ENCODE data around the gene NUP62.
A peak's percentile ranks its signal among the peaks of the same experiment; 100 is the strongest.
"Not testable (repeated sequence)": the region's sequence is repeated elsewhere in the genome, so short reads cannot be mapped to it uniquely, and the experiment has no call there.

NUP62 gene

GRCh38 chr19:49951806-49952478, 22.6 kb upstream of the NUP62 start:
- no peak overlapping the region for H3K27ac ChIP-seq (ENCODE audit: low read depth, low read length)
- peaks cover 15% of the 10 kb centered on the region for H3K4me1 ChIP-seq (ENCODE audit: control insufficient read depth, insufficient read depth, low read length)
- no peak overlapping the region for H3K4me3 ChIP-seq (ENCODE audit: low read depth, low read length)
- H3K27me3 ChIP-seq (ENCODE audit: control insufficient read depth, insufficient read depth, low read length), result no peaks in the 10 kb centered on the region; the same call in 1 of the 2 replicates
- no peak overlapping the region for H3K9ac ChIP-seq (ENCODE audit: low read length)
- H3K9me3 ChIP-seq (ENCODE audit: control insufficient read depth, insufficient read depth, low read depth, low read length), result peaks cover 2% of the 10 kb centered on the region
- no peaks in the 10 kb centered on the region for H3K36me3 ChIP-seq (ENCODE audit: control insufficient read depth, insufficient read depth, low read length)

GRCh38 chr19:49950956-49951526, 21.7 kb upstream of the NUP62 start:
- no peaks in the 10 kb centered on the region; the same call in 1 of the 2 replicates for H3K27me3 ChIP-seq (ENCODE audit: control insufficient read depth, insufficient read depth, low read length)
- no peak overlapping the region for H3K27ac ChIP-seq (ENCODE audit: low read depth, low read length)
- H3K9me3 ChIP-seq (ENCODE audit: control insufficient read depth, insufficient read depth, low read depth, low read length), result peaks cover 2% of the 10 kb centered on the region
- no peaks in the 10 kb centered on the region for H3K36me3 ChIP-seq (ENCODE audit: control insufficient read depth, insufficient read depth, low read length)
- no peak overlapping the region for H3K4me3 ChIP-seq (ENCODE audit: low read depth, low read length)
- H3K9ac ChIP-seq (ENCODE audit: low read length), result no peak overlapping the region
- H3K4me1 ChIP-seq (ENCODE audit: control insufficient read depth, insufficient read depth, low read length), result peaks cover 11% of the 10 kb centered on the region

- no peak overlapping the region for H3K27ac ChIP-seq (ENCODE audit: low read depth, low read length)
- no peak overlapping the region for H3K9ac ChIP-seq (ENCODE audit: low read length)
- no peak overlapping the region for H3K4me3 ChIP-seq (ENCODE audit: low read depth, low read length)
- H3K36me3 ChIP-seq (ENCODE audit: control insufficient read depth, insufficient read depth, low read length), result no peaks in the 10 kb centered on the region
- peaks cover 11% of the 10 kb centered on the region for H3K4me1 ChIP-seq (ENCODE audit: control insufficient read depth, insufficient read depth, low read length)
- H3K27me3 ChIP-seq (ENCODE audit: control insufficient read depth, insufficient read depth, low read length), result no peaks in the 10 kb centered on the region; the same call in 1 of the 2 replicates
- H3K9me3 ChIP-seq (ENCODE audit: control insufficient read depth, insufficient read depth, low read depth, low read length), result peaks cover 2% of the 10 kb centered on the region
Observed at GRCh38 chr19:49950590-49950948, 21.3 kb upstream of the NUP62 start.

GRCh38 chr19:49949742-49950589, 20.7 kb upstream of the NUP62 start:
- H3K27me3 ChIP-seq (ENCODE audit: control insufficient read depth, insufficient read depth, low read length), result no peaks in the 10 kb centered on the region; the same call in 1 of the 2 replicates

GRCh38 chr19:49946415-49946814, 17.1 kb upstream of the NUP62 start:
- Histone ChIP-seq H3K9me3 (ENCODE audit: control insufficient read depth, insufficient read depth, low read depth, low read length) (no peaks in the 10 kb centered on the region), H3K36me3 (ENCODE audit: control insufficient read depth, insufficient read depth, low read length) (no peaks in the 10 kb centered on the region)

More at GRCh38 chr19:49949742-49950589, 20.7 kb upstream of the NUP62 start:
- Histone ChIP-seq H3K36me3 (ENCODE audit: control insufficient read depth, insufficient read depth, low read length) (no peaks in the 10 kb centered on the region), H3K9ac (ENCODE audit: low read length) (no peak overlapping the region), H3K27ac (ENCODE audit: low read depth, low read length) (no peak overlapping the region), H3K9me3 (ENCODE audit: control insufficient read depth, insufficient read depth, low read depth, low read length) (peaks cover 2% of the 10 kb centered on the region), H3K4me3 (ENCODE audit: low read depth, low read length) (no peak overlapping the region), H3K4me1 (ENCODE audit: control insufficient read depth, insufficient read depth, low read length) (peaks cover 11% of the 10 kb centered on the region)

GRCh38 chr19:49944567-49944966, 15.3 kb upstream of the NUP62 start:
- H3K4me3 ChIP-seq (ENCODE audit: low read depth, low read length); H3K4me1 ChIP-seq (ENCODE audit: control insufficient read depth, insufficient read depth, low read length); H3K9ac ChIP-seq (ENCODE audit: low read length); H3K9me3 ChIP-seq (ENCODE audit: control insufficient read depth, insufficient read depth, low read depth, low read length); H3K36me3 ChIP-seq (ENCODE audit: control insufficient read depth, insufficient read depth, low read length); H3K27ac ChIP-seq (ENCODE audit: low read depth, low read length); H3K27me3 ChIP-seq (ENCODE audit: control insufficient read depth, insufficient read depth, low read length): not testable (repeated sequence)

More at GRCh38 chr19:49946415-49946814, 17.1 kb upstream of the NUP62 start:
- no peaks in the 10 kb centered on the region; the same call in 1 of the 2 replicates for H3K27me3 ChIP-seq (ENCODE audit: control insufficient read depth, insufficient read depth, low read length)
- H3K27ac ChIP-seq (ENCODE audit: low read depth, low read length), result no peak overlapping the region
- no peaks in the 10 kb centered on the region for H3K4me1 ChIP-seq (ENCODE audit: control insufficient read depth, insufficient read depth, low read length)
- H3K9ac ChIP-seq (ENCODE audit: low read length), result no peak overlapping the region
- no peak overlapping the region for H3K4me3 ChIP-seq (ENCODE audit: low read depth, low read length)

GRCh38 chr19:49940482-49940791, 11.1 kb upstream of the NUP62 start:
- H3K9me3 ChIP-seq (ENCODE audit: control insufficient read depth, insufficient read depth, low read depth, low read length), result no peaks in the 10 kb centered on the region
- no peak overlapping the region for H3K9ac ChIP-seq (ENCODE audit: low read length)
- no peaks in the 10 kb centered on the region; the same call in 1 of the 2 replicates for H3K27me3 ChIP-seq (ENCODE audit: control insufficient read depth, insufficient read depth, low read length)
- H3K4me3 ChIP-seq (ENCODE audit: low read depth, low read length), result no peak overlapping the region
- no peak overlapping the region for H3K27ac ChIP-seq (ENCODE audit: low read depth, low read length)
- H3K36me3 ChIP-seq (ENCODE audit: control insufficient read depth, insufficient read depth, low read length), result no peaks in the 10 kb centered on the region
- no peaks in the 10 kb centered on the region for H3K4me1 ChIP-seq (ENCODE audit: control insufficient read depth, insufficient read depth, low read length)

- Histone ChIP-seq H3K4me1 (ENCODE audit: control insufficient read depth, insufficient read depth, low read length) (no peaks in the 10 kb centered on the region), H3K27ac (ENCODE audit: low read depth, low read length) (no peak overlapping the region), H3K9me3 (ENCODE audit: control insufficient read depth, insufficient read depth, low read depth, low read length) (no peaks in the 10 kb centered on the region), H3K27me3 (ENCODE audit: control insufficient read depth, insufficient read depth, low read length) (no peaks in the 10 kb centered on the region; the same call in 1 of the 2 replicates), H3K9ac (ENCODE audit: low read length) (no peak overlapping the region), H3K36me3 (ENCODE audit: control insufficient read depth, insufficient read depth, low read length) (no peaks in the 10 kb centered on the region), H3K4me3 (ENCODE audit: low read depth, low read length) (no peak overlapping the region)
Observed at GRCh38 chr19:49939721-49940481, 10.6 kb upstream of the NUP62 start.

- Histone ChIP-seq H3K27me3 (ENCODE audit: control insufficient read depth, insufficient read depth, low read length) (no peaks in the 10 kb centered on the region; the same call in 1 of the 2 replicates), H3K9ac (ENCODE audit: low read length) (no peak overlapping the region), H3K4me3 (ENCODE audit: low read depth, low read length) (no peak overlapping the region), H3K36me3 (ENCODE audit: control insufficient read depth, insufficient read depth, low read length) (no peaks in the 10 kb centered on the region), H3K27ac (ENCODE audit: low read depth, low read length) (no peak overlapping the region), H3K4me1 (ENCODE audit: control insufficient read depth, insufficient read depth, low read length) (no peaks in the 10 kb centered on the region), H3K9me3 (ENCODE audit: control insufficient read depth, insufficient read depth, low read depth, low read length) (no peaks in the 10 kb centered on the region)
Observed at GRCh38 chr19:49938662-49939061, 9.4 kb upstream of the NUP62 start.

- no peaks in the 10 kb centered on the region for H3K4me1 ChIP-seq (ENCODE audit: control insufficient read depth, insufficient read depth, low read length)
- H3K4me3 ChIP-seq (ENCODE audit: low read depth, low read length), result peak overlapping the region; percentile 43
- no peaks in the 10 kb centered on the region for H3K36me3 ChIP-seq (ENCODE audit: control insufficient read depth, insufficient read depth, low read length)
- H3K27me3 ChIP-seq (ENCODE audit: control insufficient read depth, insufficient read depth, low read length), result no peaks in the 10 kb centered on the region; the same call in 1 of the 2 replicates
- H3K27ac ChIP-seq (ENCODE audit: low read depth, low read length), result no peak overlapping the region
- no peak overlapping the region for H3K9ac ChIP-seq (ENCODE audit: low read length)
- H3K9me3 ChIP-seq (ENCODE audit: control insufficient read depth, insufficient read depth, low read depth, low read length), result no peaks in the 10 kb centered on the region
Observed at GRCh38 chr19:49937750-49938381, 8.6 kb upstream of the NUP62 start.

Data from HUES6 (cell line).